Vein endothelial cell (primary cell): Measurements from ENCODE around the gene FAM177B. TPM values are rescaled to one million over a fixed set of nuclear protein-coding genes. Genes with fewer than 3 reads are reported as not detected.

Experiments used
- total RNA-seq: library from RNA; depleted of rRNA; stranded (reverse); fragments of >200 nt; gene quantifications from 2 replicates; pipeline ENCODE4 v1.2.3, GENCODE V29; 2012

Gene FAM177B
- total RNA-seq = not detected in 2 replicates

DNA sequence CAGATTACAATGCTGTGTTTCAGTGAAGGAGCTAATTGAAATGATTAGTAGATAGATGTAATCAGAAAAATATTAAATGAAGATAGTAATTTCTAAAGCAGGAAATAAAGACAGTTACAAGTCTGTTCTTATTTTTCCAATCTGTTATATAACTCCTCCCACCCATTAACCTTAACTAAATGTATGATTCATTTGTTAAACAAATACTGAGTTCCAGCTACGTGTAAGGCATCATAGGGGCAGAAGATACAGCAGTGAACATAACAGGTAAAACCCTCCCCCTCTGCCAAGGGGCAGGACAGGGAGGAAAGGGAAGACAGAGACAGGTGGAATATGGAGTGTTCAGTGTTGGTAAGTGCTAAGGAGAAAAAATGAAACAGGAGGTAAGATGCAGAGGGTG lies at the start of gene FAM177B:
TSS of gene FAM177B (plus strand) at position 231 of the 400 bp plus-strand sequence. CDS start 9,344 bp downstream, outside the sequence.

DNA sequence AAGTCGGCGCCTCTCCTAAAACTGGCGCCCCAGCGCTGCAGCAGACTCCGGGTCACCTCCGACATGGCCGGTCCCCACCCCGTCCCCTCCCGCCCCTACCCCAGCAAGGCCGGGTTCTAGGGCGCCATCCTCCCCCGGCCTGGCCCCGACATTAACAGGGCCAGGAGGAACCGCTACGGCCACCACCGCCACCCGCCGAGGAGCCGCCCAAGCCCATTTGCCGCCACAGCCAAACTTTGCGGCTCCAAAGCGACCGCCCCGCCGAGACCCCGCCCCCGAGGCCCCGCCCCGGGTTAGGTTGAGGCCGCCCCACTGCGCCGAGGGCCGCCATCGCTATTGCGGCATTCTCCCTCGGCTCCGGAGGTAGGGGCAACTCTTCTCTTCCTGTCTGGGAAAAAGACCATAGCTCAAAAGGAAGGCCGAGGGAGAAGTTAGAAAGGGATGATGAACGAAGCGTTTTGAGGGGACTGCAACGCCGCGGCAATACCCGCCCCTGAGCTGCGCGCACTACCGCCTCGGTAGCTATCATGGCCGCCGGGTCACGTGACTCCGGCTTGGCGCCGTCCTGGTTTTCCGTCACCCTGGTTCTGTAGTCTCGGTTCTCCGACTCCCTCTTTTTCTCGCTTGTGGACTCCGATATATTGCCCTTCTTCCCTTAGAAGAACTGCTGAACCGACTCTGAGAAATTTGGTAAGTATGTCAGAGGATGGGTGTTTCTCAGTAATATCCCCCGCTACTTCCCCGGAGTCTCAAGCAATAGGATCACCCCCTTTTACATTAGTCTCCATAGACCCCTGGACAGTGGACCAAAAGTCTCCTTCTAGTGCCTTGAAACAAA lies 24.5 kb upstream of the FAM177B start, which contains the start of the genes AIDA and BROX:
TSS of gene AIDA (minus strand) at position 239 of the 838 bp plus-strand sequence. CDS start at position 65, 174 bp downstream.
TSS of gene BROX (plus strand) at position 312 of the 838 bp plus-strand sequence. CDS start 3,136 bp downstream, outside the sequence.

Other genes with a start within 250 kb of the FAM177B start
- gene HHIPL2, start 189.1 kb upstream of the FAM177B start, total RNA-seq = not detected in 2 replicates
- gene TAF1A, start 147.3 kb upstream of the FAM177B start, total RNA-seq = 4.2 and 4.7 TPM in 2 replicates
- gene MIA3, start 119.1 kb upstream of the FAM177B start, total RNA-seq = 36.0 and 58.5 TPM in 2 replicates
- gene AIDA, start 24.7 kb upstream of the FAM177B start, total RNA-seq = 42.5 and 50.2 TPM in 2 replicates
- 44.4 and 59.7 TPM in 2 replicates for gene BROX, start 24.6 kb upstream of the FAM177B start, total RNA-seq
- gene DISP1, start 77.8 kb downstream of the FAM177B start, total RNA-seq = 2.0 and 2.1 TPM in 2 replicates